COR-L47 (cell line): ENCODE data around the gene BBOX1.
"Not testable (repeated sequence)": the region's sequence is repeated elsewhere in the genome, so short reads cannot be mapped to it uniquely, and the experiment has no call there.

Experiments used
- DNase-seq: peaks from one replicate; lab custom pipeline; 2025; lab: John Stamatoyannopoulos, UW

The BBOX1 gene

GRCh38 chr11:27083782-27084181 lies 43.2 kb downstream of the BBOX1 start:
- DNase-seq, result no peak

GRCh38 chr11:27084518-27084917 lies 43.9 kb downstream of the BBOX1 start:
- no peak for DNase-seq

DNA sequence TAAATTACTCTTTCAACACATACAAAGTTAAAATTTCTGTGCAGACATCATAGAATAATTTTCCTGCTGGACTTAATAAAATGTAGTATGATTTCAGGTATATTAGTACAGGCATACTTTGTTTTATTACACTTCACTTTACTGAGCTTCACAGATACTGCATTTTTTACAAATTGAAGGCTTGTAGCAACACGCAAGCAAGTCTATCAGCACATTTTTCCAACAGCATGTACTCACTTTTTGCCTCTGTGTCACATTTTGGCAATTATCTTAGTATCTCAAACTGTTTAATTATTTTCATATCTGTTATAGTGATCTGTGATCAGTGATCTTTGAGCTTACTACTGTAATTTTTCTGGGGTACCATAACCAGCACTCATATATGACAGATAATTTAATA lies 44.5 kb downstream of the BBOX1 start:
- no peak for DNase-seq

GRCh38 chr11:27085605-27086004 lies 45.0 kb downstream of the BBOX1 start:
- no peak for DNase-seq

- no peak for DNase-seq
These were observed 46.8 kb downstream of the BBOX1 start for GRCh38 chr11:27087432-27087831.

GRCh38 chr11:27088353-27088752 lies 47.7 kb downstream of the BBOX1 start:
- DNase-seq, result no peak

DNA sequence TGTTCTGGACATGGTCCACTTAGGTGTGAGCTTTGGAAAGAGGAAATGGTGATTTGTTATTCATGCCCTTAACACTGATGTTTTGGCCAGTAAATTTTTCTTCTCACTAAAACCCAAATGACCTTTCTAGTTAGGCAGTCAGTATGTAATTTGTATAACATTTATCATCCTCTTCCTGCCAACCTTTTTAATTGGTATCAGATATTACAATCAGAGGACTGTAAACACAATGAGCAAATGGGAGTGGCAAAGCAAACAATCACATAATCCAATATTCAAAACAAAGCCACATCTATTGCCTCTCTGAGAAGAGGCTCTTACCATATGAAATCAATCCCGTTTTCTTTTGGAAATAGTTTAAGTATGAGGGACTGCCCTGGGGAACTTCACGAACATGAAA lies 49.1 kb downstream of the BBOX1 start:
- DNase-seq, result peak; percentile 29

- not testable (repeated sequence) for DNase-seq
These were observed 49.8 kb downstream of the BBOX1 start for GRCh38 chr11:27090357-27090948.

DNA sequence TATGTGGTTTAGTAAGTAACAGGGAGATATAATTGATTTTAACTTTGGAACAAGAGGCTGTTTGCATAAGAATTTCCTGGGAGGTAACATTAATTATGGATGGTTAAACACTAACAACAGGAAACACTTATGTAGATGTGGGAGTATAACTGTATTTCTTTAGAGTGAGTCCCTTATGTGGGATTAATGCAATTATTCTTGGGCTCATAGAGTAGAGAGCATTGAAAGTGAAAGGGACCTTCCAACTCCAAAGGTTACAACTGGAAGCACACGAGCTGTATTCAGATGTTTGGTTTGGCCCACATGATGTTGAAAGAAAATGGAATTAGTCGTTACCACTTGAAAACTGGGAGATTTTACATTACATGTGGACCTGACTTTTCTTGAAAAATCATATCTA lies 53.5 kb downstream of the BBOX1 start:
- DNase-seq, result no peak

DNA sequence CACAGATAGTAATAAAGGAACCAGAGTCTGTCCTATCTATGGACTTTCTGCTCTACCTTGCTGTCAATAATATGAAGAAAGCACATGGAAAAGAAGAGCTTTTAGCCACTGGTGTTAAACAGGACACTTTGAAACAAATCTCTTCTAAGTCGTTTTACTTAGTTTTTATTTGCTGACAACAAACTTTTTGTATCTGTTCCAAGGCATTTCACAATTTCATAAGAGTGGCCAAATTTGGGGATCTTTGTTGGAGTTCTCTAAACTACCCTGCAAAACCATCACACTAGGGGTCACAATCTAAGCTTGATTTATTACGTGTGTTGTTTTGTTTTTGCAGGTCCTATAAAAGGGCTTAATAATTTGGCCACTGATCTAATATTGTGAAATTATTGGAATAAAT lies 54.4 kb downstream of the BBOX1 start:
- no peak for DNase-seq

DNA sequence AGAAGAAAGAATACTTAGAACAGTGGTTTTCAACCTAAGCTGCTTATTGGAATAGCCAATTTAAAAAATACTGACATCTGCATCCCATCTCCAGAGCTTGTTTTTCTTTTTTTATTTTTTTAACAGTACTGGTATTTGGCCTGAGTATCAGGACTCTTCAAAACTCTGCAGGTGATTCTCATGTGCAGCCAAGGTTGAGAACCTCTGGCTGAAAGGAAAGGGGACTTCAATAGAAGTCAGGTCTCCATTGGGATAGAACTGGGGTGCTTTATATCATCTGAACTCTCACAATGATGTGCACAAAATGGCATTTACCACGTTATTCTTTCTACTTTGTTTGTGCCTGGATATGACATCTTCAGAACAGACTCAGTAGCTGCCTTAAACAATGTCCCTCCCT lies 55.3 kb downstream of the BBOX1 start:
- no peak for DNase-seq

- DNase-seq, result no peak
These were observed 56.9 kb downstream of the BBOX1 start for GRCh38 chr11:27097551-27097950.

DNA sequence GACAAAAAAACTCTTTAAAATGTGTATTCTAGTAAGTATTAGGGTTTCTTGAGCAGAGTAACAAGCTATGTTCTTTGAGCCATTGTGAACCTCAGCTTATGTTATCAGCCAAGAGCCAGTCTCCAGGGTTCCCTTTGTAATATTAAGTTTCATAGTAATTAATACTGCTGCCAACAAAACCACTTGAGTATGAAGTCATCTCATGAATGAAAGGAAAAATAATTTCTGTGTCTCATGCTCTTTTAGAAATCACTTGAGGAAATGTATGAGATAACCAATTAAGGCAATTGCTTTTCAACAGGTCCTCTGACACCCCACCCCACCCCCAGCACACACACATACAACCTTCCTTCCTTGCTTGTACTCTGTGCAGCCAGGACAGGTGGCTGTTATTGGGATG lies 59.9 kb downstream of the BBOX1 start:
- peak; percentile 45 for DNase-seq

DNA sequence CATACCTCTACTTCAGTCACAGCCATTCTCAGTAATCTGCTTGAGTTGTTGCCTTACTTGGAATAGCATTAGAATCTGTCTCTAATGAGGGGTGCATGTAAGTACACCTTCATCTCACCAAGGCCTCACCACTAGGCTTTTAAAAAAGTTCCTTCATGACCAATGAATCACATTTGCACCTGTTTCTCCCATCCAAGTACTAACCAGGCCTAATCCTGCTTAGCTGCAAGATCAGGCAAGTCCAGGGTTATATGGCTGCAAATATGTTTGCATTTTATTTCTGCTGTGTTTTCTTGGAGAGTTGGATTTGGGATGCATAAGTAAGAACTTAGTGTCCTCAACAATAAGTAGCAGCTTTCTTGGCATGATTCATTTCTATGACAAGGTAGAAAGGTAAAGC lies 66.9 kb downstream of the BBOX1 start:
- DNase-seq, result no peak

GRCh38 chr11:27108809-27109208 lies 68.2 kb downstream of the BBOX1 start:
- DNase-seq, result no peak

DNA sequence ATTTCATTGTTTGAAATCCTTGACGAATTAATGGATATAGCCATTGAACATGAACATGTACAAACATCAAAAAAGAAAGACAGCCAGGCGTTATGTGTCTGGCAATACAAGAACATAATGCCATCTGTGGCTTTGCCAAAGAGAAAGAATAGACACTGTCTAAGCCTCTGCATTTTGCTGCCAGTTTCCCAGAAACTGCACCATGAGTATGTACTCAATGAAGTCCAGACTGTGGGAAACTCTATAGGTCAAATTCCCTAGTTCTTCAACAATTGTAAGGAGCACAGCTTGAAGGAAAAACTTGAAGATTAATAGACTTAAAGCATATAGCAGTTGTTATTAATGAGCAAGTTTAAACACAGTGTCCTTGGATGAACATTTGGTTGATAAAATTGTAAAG lies 71.3 kb downstream of the BBOX1 start:
- DNase-seq, result no peak

DNA sequence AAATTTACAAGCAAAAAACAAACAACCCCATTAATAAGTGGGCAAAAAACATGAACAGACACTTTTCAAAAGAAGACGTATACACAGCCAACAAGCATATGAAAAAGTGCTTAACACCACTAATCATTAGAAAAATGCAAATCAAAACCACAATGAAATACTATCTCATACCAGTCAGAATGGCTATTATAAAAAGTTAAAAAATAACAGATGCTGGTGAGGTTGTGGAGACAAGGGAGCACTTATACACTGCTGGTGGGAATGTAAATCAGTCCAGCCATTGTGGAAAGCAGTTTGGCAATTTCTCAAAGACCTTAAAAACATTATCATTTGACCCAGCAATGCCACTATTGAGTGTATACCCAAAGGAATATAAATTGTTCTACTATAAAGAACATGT lies 72.3 kb downstream of the BBOX1 start:
- DNase-seq, result no peak

GRCh38 chr11:27115051-27115650 lies 74.5 kb downstream of the BBOX1 start:
- DNase-seq, result no peak

GRCh38 chr11:27116684-27117083 lies 76.1 kb downstream of the BBOX1 start:
- DNase-seq, result peak; percentile 22

DNA sequence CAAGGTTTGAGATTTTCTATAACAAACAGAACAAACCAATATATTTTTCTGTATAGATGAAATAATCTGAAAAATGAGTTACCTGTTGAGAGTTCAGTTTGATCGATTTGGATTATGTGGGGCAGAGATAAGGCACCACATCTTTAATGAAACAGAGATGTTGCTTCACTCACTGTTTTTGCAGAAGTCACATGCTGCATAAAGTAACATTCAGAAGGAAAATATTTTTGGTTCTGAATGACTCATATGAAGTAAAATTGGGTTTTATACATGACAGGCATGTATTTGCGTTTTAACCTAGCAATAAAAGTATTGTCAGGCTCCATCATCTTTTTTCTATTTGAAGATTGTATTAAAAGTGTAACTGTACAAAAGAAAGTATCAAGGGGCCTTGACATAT lies 77.8 kb downstream of the BBOX1 start:
- no peak for DNase-seq

DNA sequence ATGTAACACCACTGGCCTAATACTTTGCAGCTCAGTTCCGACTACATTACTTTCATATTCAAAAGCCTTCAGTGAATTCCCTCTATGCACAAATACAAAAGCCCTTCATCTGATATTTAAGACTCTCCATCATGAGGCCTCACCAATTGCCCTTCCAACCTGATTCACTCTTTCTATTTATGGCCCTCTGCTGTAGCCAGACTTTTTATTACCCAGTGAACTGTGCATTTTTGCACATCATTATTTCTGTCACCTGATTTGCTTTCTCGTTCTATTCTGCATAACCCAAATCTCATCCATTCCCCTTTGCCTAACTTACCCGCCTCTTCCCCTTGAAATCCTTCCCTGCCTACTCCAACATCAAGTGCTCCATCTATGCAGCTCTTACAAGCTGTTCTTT lies 78.3 kb downstream of the BBOX1 start:
- DNase-seq, result no peak

GRCh38 chr11:27119396-27119795 lies 78.8 kb downstream of the BBOX1 start:
- no peak for DNase-seq

DNA sequence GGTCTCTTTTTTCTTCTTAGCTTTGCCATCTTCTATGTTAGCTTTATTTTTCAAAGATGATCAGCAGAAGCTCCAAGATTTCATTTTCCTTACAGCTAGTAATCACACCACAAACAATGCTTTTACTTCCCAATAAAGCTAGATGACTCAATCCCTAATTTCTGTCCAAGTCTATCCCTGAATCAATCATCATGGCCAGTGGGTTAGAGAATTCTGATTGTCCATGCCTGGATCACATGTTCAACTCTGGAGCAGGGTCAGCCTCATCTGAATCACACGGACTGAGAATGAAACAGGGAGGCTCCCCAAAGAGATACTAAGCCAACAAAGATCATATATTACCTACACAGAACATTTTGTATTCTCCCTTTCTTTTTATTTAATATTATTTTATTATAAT lies 79.6 kb downstream of the BBOX1 start:
- no peak for DNase-seq

GRCh38 chr11:27122001-27122400 lies 81.4 kb downstream of the BBOX1 start:
- DNase-seq, result no peak
